HG02610 (cell line): ENCODE data around the gene PURB.
"Not testable (repeated sequence)": the region's sequence is repeated elsewhere in the genome, so short reads cannot be mapped to it uniquely, and the experiment has no call there.

Experiments
- ATAC-seq: cut with Tn5 transposase; IDR thresholded peaks from one replicate; pipeline ENCODE4 v1.9.1; 2021; ENCODE audit warnings: mild to moderate bottlenecking, moderate library complexity; ENCODE audit not compliant: unreplicated experiment

PURB gene

GRCh38 chr7:44854644-44855364, 30.5 kb downstream of the PURB start:
- ATAC-seq, result no peak

- no peak for ATAC-seq
Observed at GRCh38 chr7:44853391-44853790, 31.9 kb downstream of the PURB start.

DNA sequence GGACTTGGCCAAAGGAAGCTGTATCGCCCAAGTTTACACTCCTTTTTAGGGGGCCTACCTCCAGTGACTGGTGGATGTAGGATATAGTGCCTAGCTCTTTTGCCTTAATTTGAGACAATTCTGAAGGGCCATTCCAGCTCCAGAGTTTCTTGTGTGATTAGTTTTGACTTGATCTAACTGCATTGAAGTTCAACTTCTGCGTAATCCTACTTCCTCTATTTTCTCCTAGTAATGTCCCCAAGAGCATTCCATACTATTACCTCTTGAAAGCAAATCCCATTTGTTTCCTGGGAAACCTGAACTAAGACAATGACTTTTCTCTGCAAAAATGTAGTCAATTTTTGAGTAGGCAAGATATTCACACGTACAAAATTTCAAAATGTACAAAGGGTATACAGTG, 32.7 kb downstream of the PURB start:
- ATAC-seq, result no peak

GRCh38 chr7:44849885-44850544, 35.3 kb downstream of the PURB start:
- no peak for ATAC-seq

GRCh38 chr7:44849259-44849884, 36.0 kb downstream of the PURB start:
- no peak for ATAC-seq

- peak; percentile 85 for ATAC-seq
Observed at GRCh38 chr7:44847920-44848634, 37.3 kb downstream of the PURB start, which contains the start of gene H2AZ2. H2AZ2 (minus strand) TSS chr7:44848087; CDS start chr7:44847971, 116 bp downstream.

DNA sequence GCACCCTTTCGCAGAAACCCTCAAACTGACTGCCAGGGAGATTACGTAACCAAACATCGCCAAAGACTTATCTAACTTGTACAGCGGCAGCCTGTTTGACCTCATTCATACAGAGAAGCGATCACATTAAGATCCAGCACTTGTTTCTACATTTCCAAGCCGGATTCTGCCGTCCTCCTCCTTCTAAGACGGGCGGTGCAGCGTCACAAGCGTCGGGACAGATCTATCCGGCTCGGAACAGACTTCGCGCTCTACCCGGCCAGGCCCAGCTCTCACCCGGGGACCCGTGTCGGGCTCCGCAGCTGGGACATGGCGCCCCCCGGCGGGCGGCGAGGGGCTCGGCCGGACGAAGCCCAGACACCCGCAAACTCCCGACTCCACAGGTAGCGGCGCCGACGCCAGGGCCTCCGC, 37.8 kb downstream of the PURB start:
- peak; percentile 64 for ATAC-seq

DNA sequence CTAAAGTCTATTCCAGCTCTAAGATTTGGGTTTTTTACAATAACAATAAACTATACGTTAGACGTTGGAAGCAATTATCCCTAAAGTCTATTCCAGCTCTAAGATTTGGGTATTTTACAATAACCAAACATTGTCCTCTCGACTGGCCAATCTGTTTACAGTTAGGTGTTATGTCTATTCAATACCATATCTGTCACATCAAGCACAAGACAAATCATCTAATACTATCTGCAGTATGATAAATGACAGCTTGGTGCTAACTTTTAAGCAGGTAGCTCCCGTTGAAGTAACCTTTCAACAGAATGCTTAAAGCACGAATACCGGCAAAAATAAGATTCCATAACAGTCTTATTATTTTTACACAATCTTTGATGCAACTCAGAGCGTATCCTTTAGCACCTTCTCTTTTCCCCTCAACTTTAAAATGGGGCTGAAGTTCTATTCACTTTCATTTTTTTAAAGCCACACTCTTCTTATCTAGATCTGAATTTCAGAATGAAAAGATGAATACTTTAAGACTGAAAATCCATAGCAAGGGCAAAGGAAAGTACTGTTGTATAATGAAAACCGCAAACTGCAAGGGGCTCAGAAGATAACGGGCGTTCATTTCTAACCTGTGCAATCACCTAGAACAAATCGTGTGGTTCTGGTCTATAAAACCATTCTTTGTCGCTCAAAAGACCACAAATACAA, 38.4 kb downstream of the PURB start:
- ATAC-seq, result no peak

DNA sequence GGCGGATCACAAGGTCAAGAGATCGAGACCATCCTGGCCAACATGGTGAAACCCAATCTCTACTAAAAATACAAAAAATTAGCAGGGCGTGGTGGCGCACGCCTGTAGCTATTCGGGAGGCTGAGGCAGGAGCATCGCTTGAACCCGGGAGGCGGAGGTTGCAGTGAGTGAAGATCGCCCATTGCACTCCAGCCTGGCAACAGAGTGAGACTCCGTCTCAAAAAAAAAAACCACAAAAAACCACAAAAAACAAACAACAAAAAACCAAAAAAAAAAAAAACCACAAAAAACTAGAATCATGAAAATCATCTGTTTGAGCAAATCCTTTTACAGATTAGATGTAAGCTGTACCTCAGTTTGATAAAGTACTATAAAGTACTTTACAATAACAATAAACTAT, 38.9 kb downstream of the PURB start:
- ATAC-seq, result not testable (repeated sequence)

DNA sequence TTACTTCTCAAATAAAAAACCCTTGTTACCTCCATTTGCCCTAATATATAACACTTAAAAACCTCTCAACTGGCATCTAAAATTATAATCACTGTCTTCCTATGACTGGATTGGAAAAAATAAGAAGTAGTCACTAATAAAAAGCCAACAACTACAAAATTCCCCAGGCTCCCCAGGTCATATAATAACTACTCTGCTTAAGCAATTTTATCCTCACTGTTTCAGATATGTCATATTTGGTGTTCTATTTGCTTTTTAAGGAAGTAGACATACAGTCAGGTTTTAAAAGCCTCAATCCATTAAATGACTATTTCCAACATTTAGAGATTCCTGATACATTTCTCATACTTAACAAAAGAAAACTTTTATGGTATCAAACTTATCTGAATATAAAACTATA, 39.9 kb downstream of the PURB start:
- ATAC-seq, result no peak

- not testable (repeated sequence) for ATAC-seq
Observed at GRCh38 chr7:44843440-44843839, 41.9 kb downstream of the PURB start.

- not testable (repeated sequence) for ATAC-seq
Observed at GRCh38 chr7:44842675-44843074, 42.7 kb downstream of the PURB start.

DNA sequence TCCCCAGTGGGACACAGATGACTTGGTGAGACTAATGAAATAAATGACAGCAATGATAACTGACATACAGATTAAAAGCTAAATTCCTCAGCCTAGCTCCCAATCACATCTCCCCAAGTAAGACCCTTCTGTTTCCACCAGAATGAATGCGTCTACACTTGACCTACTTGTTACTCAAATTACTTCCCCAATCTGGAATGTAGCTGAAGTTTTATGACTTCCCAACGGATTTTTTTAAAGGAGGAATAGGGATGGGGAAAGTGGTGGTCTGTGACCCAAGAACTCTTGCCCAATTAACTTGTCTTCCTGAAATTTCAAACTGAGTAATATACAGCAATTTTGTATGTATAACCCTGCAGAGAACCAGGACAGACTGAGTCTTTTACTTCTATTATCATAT, 46.6 kb downstream of the PURB start:
- no peak for ATAC-seq

DNA sequence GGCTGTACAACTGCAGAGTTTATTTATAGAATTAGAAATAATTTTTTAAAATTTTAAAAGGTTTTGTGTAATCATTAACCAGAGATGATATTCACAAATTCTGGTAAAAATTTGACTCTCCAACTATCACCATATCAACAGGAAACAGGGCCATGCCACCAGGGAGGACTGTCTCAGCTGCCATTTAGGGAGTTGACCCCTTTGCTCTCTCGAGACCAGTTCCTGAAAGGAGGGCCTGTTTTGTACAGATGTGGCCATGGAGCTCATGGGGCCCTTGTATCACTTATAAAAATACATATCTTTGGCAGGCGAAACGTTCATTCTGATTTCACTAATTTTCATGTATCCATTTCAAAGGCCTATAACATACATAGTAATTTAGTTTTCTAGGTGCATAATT, 57.8 kb downstream of the PURB start:
- ATAC-seq, result no peak
